HK-2 (cell line): ENCODE data around the gene PLEKHF1.
"Not testable (repeated sequence)": the region's sequence is repeated elsewhere in the genome, so short reads cannot be mapped to it uniquely, and the experiment has no call there.

Experiments used
- DNase-seq: peaks from one replicate; pipeline ENCODE4 v3.0.0-alpha.2; 2018; ENCODE audit not compliant: unreplicated experiment

The PLEKHF1 gene

DNA sequence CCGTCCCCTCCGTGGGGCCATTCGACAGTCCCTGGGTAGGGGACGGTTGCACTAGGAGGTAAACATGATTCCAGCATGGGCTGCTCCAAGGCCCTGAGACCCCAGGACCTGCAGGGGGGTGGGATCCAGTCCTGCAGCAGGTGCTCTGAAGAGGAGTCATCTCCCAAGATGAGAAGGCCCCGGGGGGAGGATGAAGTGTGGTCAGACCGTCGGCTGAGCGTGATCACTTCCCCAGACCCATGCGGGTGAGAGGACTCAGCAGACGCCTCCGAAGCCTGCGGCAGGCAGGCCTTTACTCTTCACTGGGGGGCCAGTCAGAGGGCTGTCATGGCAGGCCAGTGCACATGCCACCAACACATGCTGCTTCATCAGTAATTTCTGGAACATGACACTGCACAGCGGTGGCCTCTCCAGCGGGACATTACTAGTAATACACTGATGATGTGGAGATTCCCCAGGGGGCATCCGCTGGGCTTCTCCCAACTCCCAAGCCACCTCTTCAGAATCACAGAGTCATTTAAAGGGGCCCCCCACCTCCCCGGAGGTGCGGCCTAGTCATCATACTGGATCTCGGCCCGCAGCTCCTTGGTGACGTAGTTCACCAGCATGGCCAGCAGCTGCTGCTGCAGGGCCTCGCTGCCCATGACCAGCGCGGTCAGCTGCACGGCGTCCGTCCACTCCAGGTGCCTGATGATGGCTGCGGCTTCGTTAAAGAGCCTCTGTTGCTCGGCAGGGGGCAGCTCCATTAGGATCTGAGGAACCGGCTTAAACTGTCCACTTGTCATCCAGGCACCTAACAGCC lies 37.1 kb downstream of the PLEKHF1 start:
- no peak for DNase-seq

DNA sequence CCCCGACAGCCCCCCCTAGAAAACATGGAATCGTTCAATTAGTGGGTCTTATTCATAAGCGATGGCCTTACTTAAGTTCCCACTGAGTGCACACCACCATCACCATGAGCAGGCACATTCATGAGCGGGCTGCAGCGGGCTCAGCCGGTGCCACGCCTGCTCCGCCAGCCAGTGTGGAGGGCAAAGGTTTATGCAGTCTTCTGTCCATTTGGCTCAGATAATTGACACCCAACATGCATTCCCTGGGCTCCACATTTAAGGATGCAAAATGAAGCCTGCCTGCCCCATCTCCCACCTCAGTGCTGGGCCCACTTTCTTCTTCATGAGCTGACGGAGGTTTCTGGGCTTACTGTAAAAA lies 37.7 kb downstream of the PLEKHF1 start:
- DNase-seq: no peak

DNA sequence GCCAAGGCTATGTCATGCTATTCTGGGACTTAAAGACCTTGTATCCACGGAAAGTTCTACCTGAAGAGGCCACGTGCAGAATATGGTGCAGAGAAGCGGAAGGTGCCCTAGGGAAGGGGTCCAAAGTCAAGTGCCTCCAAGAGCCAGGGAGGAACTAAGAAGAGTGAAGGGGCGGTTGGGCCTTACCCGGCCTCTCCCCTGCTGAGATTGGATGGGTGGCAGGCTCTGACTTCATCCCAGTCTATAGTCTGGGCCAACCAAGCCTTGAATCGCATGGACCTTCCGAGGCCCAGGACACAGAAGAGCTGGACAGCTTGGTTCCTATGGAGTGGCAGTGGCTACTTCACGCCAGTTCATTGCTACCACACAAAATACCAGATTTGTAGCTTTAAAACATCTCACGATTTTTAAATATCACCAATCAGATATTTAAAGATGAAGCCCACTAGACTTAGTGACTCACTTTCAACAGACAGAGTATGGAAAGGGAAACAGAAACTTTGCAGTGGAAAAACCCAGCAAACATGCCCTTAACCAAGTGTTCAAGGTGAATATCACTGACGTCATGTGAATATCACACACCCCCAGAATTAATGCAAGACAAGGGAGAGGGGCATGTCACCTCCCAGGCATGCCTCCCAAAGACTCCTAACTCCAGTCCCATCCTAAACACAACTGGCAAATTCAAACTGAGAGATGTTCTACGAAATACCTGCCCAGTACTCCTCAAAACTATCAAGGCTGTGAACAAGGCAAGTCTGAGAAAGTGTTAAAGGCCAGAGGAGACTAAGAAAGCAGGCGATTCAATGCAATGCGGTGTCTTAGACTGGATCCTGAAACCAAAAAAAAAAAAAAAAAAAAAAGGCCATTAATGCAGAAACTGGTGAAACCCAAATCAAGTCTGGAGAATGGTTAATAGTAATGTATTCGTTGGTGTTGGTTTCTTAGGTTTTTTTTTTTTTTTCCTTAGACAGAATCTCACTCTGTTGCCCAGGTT lies 39.6 kb downstream of the PLEKHF1 start:
- DNase-seq: no peak

- no peak for DNase-seq
Observed at GRCh38 chr19:29705706-29706105, 40.4 kb downstream of the PLEKHF1 start.

DNA sequence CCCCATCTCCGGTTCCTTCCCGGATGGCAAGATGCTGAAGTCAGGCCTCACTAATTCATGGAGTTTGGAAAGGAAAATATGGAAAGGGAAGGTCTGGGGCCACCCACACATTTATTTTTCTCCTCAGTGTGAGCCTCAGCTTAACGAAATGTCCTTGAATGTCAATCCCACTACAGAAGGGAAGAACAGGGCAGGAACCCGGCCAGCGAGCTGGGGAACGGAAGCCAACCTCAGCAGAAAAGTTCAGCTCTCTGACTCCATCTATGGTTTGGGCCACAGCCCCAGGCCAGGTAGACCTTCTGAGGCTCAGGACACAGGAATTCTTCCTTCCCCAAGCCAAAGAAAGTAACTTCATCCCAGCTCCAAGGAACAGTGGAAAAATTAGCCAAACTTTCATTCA lies 41.4 kb downstream of the PLEKHF1 start:
- no peak for DNase-seq

DNA sequence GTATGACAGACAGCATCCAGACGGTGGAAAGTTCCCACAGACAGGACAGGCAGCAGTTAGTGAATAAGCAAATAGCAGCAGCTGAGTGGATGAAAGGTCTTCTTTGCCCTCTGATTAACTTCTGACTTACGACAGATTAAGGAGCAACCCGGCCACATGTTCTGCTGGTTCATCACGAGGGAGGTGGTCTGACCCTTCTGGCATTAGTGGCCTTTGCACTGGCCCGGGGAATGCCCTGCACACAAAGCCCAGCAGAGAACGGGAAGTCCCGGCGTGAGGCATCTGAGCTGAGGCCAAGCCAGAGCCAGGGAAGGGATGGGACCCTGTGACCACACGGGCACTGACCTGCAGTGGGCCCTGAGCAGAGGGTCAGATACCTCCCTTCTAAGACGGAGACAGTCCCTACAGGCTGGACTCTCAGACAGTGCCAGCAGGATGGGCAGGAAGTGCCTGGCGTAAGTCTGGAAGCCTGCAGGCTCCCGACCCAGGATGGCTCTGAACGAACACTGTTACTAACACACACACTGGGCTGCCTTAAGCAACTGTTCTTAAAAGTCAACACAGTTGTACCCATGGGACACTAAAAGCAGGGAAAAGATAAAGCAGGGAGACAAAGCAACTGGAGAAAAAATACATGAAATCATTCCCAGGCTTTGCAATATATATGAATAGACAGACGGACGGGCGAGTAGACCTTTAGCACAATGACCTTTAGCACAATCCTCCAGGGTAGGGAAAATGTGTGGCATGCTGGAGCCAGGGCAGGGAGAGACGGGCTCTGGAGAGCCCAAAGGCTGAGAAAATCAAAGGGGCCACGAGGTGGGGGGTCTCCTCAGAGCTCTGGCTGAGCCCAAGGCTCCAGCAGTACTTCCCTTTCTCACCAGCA lies 43.5 kb downstream of the PLEKHF1 start:
- DNase-seq: no peak

GRCh38 chr19:29709440-29709798 lies 44.2 kb downstream of the PLEKHF1 start:
- not testable (repeated sequence) for DNase-seq

GRCh38 chr19:29711584-29712132 lies 46.4 kb downstream of the PLEKHF1 start:
- DNase-seq: no peak

- no peak for DNase-seq
Observed at GRCh38 chr19:29712744-29713516, 47.7 kb downstream of the PLEKHF1 start.

- no peak for DNase-seq
Observed at GRCh38 chr19:29714371-29714952, 49.2 kb downstream of the PLEKHF1 start.

GRCh38 chr19:29714953-29715700 lies 49.9 kb downstream of the PLEKHF1 start, which contains the start of gene C19orf12:
Gene C19orf12 (minus strand): TSS chr19:29715261. CDS start chr19:29708413, 6,848 bp downstream.
- DNase-seq: peak; percentile 55

- no peak for DNase-seq
Observed at GRCh38 chr19:29715701-29716581, 50.7 kb downstream of the PLEKHF1 start.

DNA sequence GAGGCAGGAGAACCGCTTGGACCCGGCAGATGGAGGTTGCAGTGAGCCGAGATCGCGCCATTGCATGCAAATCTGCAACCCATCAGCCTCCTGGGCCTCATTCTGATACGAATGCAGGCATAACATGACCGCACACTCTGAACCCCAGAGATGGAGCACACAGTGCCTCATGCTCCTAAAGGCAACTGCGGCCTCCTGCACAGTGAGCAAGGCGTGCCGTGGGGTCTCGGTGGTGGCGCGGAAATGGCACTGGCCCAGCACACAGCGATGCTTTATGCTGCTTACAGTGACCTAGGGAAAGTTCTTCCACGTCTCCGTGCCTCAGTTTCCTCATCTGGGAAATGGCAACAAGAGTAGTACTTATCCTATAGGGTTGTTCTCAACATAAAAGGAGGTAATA lies 51.8 kb downstream of the PLEKHF1 start:
- no peak for DNase-seq

- no peak for DNase-seq
Observed at GRCh38 chr19:29724102-29724641, 58.9 kb downstream of the PLEKHF1 start.

GRCh38 chr19:29724746-29725145 lies 59.5 kb downstream of the PLEKHF1 start:
- no peak for DNase-seq
